MM.1S (cell line): Measurements from ENCODE around the gene ZFYVE28.

Experiments used
- DNase-seq: peaks from one replicate; pipeline ENCODE4 v3.0.0-alpha.2; 2015
- H2AFZ ChIP-seq: fragments of 300-600 bp; sonication (generic); 2 replicates; pipeline ENCODE4 v1.6.0; 2016; ENCODE audit warnings: antibody characterized with exemption, low read length
- H3F3A ChIP-seq: fragments of 300-600 bp; sonication (generic); 2 replicates; pipeline ENCODE4 v1.6.1; 2016; ENCODE audit warnings: mild to moderate bottlenecking, antibody characterized with exemption, low read length, moderate library complexity, mixed read lengths; ENCODE audit not compliant: insufficient read depth
- H3K27ac ChIP-seq: fragments of 300-600 bp; sonication (generic); 2 replicates; pipeline ENCODE4 v1.5.1; 2016; ENCODE audit warnings: mild to moderate bottlenecking, low read length
- H3K27me3 ChIP-seq: fragments of 300-600 bp; sonication (generic); replicated peaks from 2 replicates; pipeline ENCODE4 v1.6.0; 2016; ENCODE audit warnings: low read length; ENCODE audit not compliant: insufficient read depth
- H3K36me3 ChIP-seq: fragments of 300-600 bp; sonication (generic); replicated peaks from 2 replicates; pipeline ENCODE4 v1.6.1; 2016; ENCODE audit warnings: mild to moderate bottlenecking, low read length, mixed read lengths; ENCODE audit not compliant: insufficient read depth
- H3K4me1 ChIP-seq: fragments of 300-600 bp; sonication (generic); 2 replicates; pipeline ENCODE4 v1.6.1; 2016; ENCODE audit warnings: low read length, mixed read lengths
- H3K4me2 ChIP-seq: fragments of 300-600 bp; sonication (generic); 2 replicates; pipeline ENCODE4 v1.6.0; 2016; ENCODE audit warnings: low read depth, low read length
- H3K4me3 ChIP-seq: fragments of 300-600 bp; sonication (generic); 2 replicates; pipeline ENCODE4 v1.5.1; 2016; ENCODE audit warnings: low read length, mixed read lengths
- H3K79me2 ChIP-seq: fragments of 300-600 bp; sonication (generic); 2 replicates; pipeline ENCODE4 v1.6.1; 2016; ENCODE audit warnings: mixed run types, low read length, mixed read lengths
- H3K9ac ChIP-seq: fragments of 300-600 bp; sonication (generic); 2 replicates; pipeline ENCODE4 v1.6.1; 2016; ENCODE audit warnings: low read length, mixed read lengths
- H3K9me2 ChIP-seq: fragments of 300-600 bp; sonication (generic); replicated peaks from 2 replicates; pipeline ENCODE4 v1.6.1; 2016; ENCODE audit warnings: mild to moderate bottlenecking, low read length, mixed read lengths; ENCODE audit not compliant: insufficient read depth
- H3K9me3 ChIP-seq: fragments of 300-600 bp; sonication (generic); replicated peaks from 2 replicates; pipeline ENCODE4 v1.6.1; 2016; ENCODE audit warnings: mild to moderate bottlenecking, low read length, mixed read lengths; ENCODE audit not compliant: insufficient read depth
- H4K20me1 ChIP-seq: fragments of 300-600 bp; sonication (generic); 2 replicates; pipeline ENCODE4 v1.6.1; 2016; ENCODE audit warnings: mild to moderate bottlenecking, low read length, moderate library complexity, mixed read lengths; ENCODE audit not compliant: insufficient read depth
- CTCF ChIP-seq: fragments of 300-600 bp; sonication (generic); IDR thresholded peaks from 2 replicates; pipeline ENCODE4 v1.5.1; 2016; ENCODE audit warnings: antibody characterized with exemption, low read length, mixed read lengths
- EZH2 ChIP-seq: fragments of 300-600 bp; sonication (generic); optimal IDR thresholded peaks from 2 replicates; pipeline ENCODE3; 2017; ENCODE audit warnings: low read depth, mild to moderate bottlenecking, antibody characterized with exemption, low read length, mixed read lengths
- EZH2phosphoT487 ChIP-seq: fragments of 300-600 bp; sonication (generic); IDR thresholded peaks from 2 replicates; pipeline ENCODE4 v1.6.1; 2018; ENCODE audit warnings: antibody characterized with exemption, low read length

ZFYVE28 gene

GRCh38 chr4:2347190-2347589, 71.3 kb downstream of the ZFYVE28 start:
- no peaks in the 10 kb centered on the region for H3K9me2 ChIP-seq
- H3K4me2 ChIP-seq: no peak overlapping the region
- no peaks in the 10 kb centered on the region for H3F3A ChIP-seq
- H4K20me1 ChIP-seq: no peaks in the 10 kb centered on the region
- no peaks in the 10 kb centered on the region for H3K79me2 ChIP-seq
- no peaks in the 10 kb centered on the region for H3K27me3 ChIP-seq
- no peak overlapping the region for H3K9ac ChIP-seq
- no peaks in the 10 kb centered on the region for H3K9me3 ChIP-seq
- no peaks in the 10 kb centered on the region for H3K4me1 ChIP-seq
- DNase-seq: no peak
- TF ChIP-seq EZH2phosphoT487 (no peak), EZH2 (no peak)
- no peak overlapping the region for H3K27ac ChIP-seq
- H3K36me3 ChIP-seq: no peaks in the 10 kb centered on the region
- H3K4me3 ChIP-seq: no peak overlapping the region
- no peak overlapping the region for H2AFZ ChIP-seq

- no peaks in the 10 kb centered on the region for H3K9me3 ChIP-seq
- no peaks in the 10 kb centered on the region for H3K4me1 ChIP-seq
- no peak for TF ChIP-seq EZH2phosphoT487
- TF ChIP-seq CTCF: no peak
- TF ChIP-seq EZH2: no peak
- H4K20me1 ChIP-seq: no peaks in the 10 kb centered on the region
- no peak overlapping the region for H3K27ac ChIP-seq
- no peak overlapping the region for H3K9ac ChIP-seq
- no peaks in the 10 kb centered on the region for H3K79me2 ChIP-seq
- H3K4me3 ChIP-seq: no peak overlapping the region
- no peaks in the 10 kb centered on the region for H3K36me3 ChIP-seq
- no peak for DNase-seq
- H3F3A ChIP-seq: no peaks in the 10 kb centered on the region
- no peak overlapping the region for H3K4me2 ChIP-seq
- H2AFZ ChIP-seq: no peak overlapping the region
- no peaks in the 10 kb centered on the region for H3K27me3 ChIP-seq
- no peaks in the 10 kb centered on the region for H3K9me2 ChIP-seq
Measured at GRCh38 chr4:2343476-2343875, 75.0 kb downstream of the ZFYVE28 start.

GRCh38 chr4:2341911-2342652, 76.4 kb downstream of the ZFYVE28 start:
- Histone ChIP-seq H3K4me2 (no peak overlapping the region), H3K36me3 (no peaks in the 10 kb centered on the region), H3K9ac (no peak overlapping the region), H3K9me3 (no peaks in the 10 kb centered on the region), H3K79me2 (no peaks in the 10 kb centered on the region), H3K27ac (no peak overlapping the region), H3K27me3 (no peaks in the 10 kb centered on the region), H3K9me2 (no peaks in the 10 kb centered on the region), H4K20me1 (no peaks in the 10 kb centered on the region), H3K4me1 (no peaks in the 10 kb centered on the region), H3F3A (no peaks in the 10 kb centered on the region), H3K4me3 (no peak overlapping the region), H2AFZ (no peak overlapping the region)
- no peak for DNase-seq
- TF ChIP-seq EZH2phosphoT487 (no peak), CTCF (no peak)

- no peak overlapping the region for H3K9ac ChIP-seq
- H2AFZ ChIP-seq: no peak overlapping the region
- no peaks in the 10 kb centered on the region for H3K9me3 ChIP-seq
- H3K36me3 ChIP-seq: no peaks in the 10 kb centered on the region
- no peaks in the 10 kb centered on the region for H4K20me1 ChIP-seq
- no peak for DNase-seq
- no peaks in the 10 kb centered on the region for H3K4me1 ChIP-seq
- H3K4me3 ChIP-seq: no peak overlapping the region
- H3K27ac ChIP-seq: no peak overlapping the region
- H3F3A ChIP-seq: no peaks in the 10 kb centered on the region
- no peak overlapping the region for H3K4me2 ChIP-seq
- H3K9me2 ChIP-seq: no peaks in the 10 kb centered on the region
- TF ChIP-seq EZH2: no peak
- no peaks in the 10 kb centered on the region for H3K79me2 ChIP-seq
- no peaks in the 10 kb centered on the region for H3K27me3 ChIP-seq
Measured at GRCh38 chr4:2341261-2341841, 77.1 kb downstream of the ZFYVE28 start.
